ENCODE measurements around the gene SAXO1.

- TF ChIP-seq CTCF (IDR thresholded peaks at IDR 0.05; ENCODE audit: poor library complexity) (no peak), EZH2 (IDR thresholded peaks at IDR 0.05; ENCODE audit: borderline replicate concordance) (no peak)
These were observed 111.5 kb downstream of the SAXO1 start for GRCh38 chr9:18921366-18922075.
